KOPT-K1 (cell line): Measurements from ENCODE around the gene HSDL2.

Experiments
- H3K27ac ChIP-seq: fragments of 200-600 bp; sonication (generic); 2 replicates; pipeline ENCODE4 v1.5.1; 2016; ENCODE audit warnings: antibody characterized with exemption, mild to moderate bottlenecking, low read depth, low read length; ENCODE audit not compliant: poor library complexity, severe bottlenecking
- H3K36me3 ChIP-seq: fragments of 200-600 bp; sonication (generic); 2 replicates; pipeline ENCODE4 v1.5.1; 2017; ENCODE audit warnings: antibody characterized with exemption, mild to moderate bottlenecking, low read length, moderate library complexity; ENCODE audit not compliant: insufficient read depth
- H3K9me3 ChIP-seq: fragments of 200-600 bp; sonication (generic); 2 replicates; pipeline ENCODE4 v1.5.1; 2017; ENCODE audit warnings: antibody characterized with exemption, low read length, mild to moderate bottlenecking; ENCODE audit not compliant: insufficient read depth, poor library complexity, severe bottlenecking

Gene HSDL2

GRCh38 chr9:112380102-112380824, at the start of gene HSDL2:
Gene HSDL2 (plus strand): TSS chr9:112380108. CDS start chr9:112380164, 56 bp downstream.
- Histone ChIP-seq H3K36me3 (no peaks in the 10 kb centered on the region), H3K9me3 (no peaks in the 10 kb centered on the region), H3K27ac (peak within 1 kb of the TSS; percentile 82)

GRCh38 chr9:112331674-112331952, 48.3 kb upstream of the HSDL2 start:
- no peaks in the 10 kb centered on the region for H3K9me3 ChIP-seq
- H3K36me3 ChIP-seq, result no peaks in the 10 kb centered on the region
- H3K27ac ChIP-seq, result peak overlapping the region; percentile 91

DNA sequence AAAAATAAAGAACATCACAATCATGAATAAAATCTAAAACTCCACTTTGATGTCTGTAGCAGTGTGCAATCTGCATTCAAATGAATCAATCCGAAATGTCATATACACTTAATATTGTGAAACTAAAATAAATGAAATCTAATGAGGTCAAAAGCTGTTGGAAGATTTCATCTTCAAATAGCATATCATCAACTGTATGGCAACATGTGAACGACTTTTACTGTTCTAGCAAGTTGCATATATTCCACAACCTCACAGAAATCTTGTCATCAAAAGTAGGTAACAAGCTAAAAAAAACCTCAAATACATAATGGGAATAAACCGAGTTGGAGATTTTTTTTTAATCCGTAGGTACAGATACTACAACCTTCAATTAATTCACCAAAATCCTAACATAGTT, 47.7 kb upstream of the HSDL2 start:
- peak overlapping the region; percentile 91 for H3K27ac ChIP-seq
- H3K36me3 ChIP-seq, result no peaks in the 10 kb centered on the region
- no peaks in the 10 kb centered on the region for H3K9me3 ChIP-seq

DNA sequence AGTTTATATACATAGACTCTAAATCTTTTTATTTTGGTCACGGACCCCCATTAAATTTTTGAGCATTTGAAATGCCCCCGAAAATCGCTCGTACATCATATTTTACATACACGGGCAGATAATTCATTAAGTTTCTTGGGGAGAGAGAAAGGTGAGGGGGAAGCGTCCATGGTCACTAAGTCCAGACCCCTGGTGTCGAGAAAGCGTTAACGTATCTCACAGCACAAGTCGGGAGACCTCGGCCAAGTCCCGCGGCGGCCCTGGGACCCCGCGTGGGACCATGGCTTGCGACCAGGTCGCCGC, 47.3 kb upstream of the HSDL2 start:
- Histone ChIP-seq H3K36me3 (no peaks in the 10 kb centered on the region), H3K27ac (peak overlapping the region; percentile 91), H3K9me3 (no peaks in the 10 kb centered on the region)

DNA sequence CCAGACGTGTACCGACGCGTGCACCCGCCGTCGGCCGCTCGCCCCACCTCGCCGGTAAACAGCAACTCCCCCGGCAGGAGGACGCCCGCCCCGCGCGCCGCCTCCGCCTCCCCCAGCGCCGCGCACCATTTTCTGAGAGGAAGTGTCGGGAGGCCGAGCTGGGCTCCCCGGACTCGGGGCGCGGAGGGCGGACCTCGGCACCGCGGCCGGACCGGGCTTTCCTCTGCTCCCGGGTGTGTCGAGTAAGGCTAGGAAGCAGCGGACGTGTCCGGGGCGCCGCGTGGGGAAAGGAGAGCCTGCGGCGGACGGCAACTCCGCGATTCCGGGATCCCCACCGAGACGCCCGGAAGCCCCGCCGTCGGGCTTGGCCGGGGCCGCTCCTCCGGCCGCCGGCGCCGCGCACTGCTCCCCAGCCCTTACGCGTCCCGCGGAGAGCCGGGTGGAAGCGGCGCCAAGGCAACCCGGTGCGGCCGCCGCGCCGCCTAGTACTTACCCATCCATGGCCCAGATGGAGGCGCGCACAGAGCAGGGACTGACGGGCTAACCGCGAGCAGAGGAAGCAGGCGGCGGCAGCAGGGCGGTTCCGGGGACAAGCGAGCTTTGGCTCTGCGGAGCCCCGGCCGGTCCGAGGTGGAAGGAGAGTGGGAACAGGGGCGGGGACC, 46.8 kb upstream of the HSDL2 start, which contains the start of gene PTBP3:
PTBP3 (minus strand) TSS at position 643 of the 662 bp plus-strand sequence. CDS start 35,754 bp downstream, outside the sequence.
- Histone ChIP-seq H3K36me3 (no peaks in the 10 kb centered on the region), H3K9me3 (no peaks in the 10 kb centered on the region), H3K27ac (peak within 1 kb of the TSS; percentile 91)

GRCh38 chr9:112333639-112334431, 46.1 kb upstream of the HSDL2 start:
- no peaks in the 10 kb centered on the region for H3K9me3 ChIP-seq
- peak overlapping the region; percentile 91 for H3K27ac ChIP-seq
- no peaks in the 10 kb centered on the region for H3K36me3 ChIP-seq

DNA sequence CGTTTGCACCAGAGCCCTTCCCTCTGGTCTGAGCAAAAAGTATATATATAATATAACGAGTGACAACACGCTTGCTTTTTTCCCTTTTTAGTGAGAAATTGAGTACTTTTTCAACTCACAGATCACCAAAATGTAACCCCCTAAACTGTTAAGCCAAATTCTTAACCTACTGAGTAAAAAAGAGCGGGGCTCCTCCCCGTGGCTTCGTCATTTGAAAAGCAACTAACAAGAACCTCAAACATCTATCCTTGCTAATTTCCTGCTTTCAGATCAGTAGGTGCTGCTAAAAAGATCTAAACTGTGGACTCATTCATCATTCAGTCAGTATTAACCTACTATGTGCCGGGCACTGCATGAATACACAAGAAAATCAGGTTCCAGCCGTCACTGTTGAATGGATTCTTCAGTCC, 45.5 kb upstream of the HSDL2 start:
- Histone ChIP-seq H3K36me3 (no peaks in the 10 kb centered on the region), H3K27ac (peak overlapping the region; percentile 91), H3K9me3 (no peaks in the 10 kb centered on the region)

- Histone ChIP-seq H3K36me3 (no peaks in the 10 kb centered on the region), H3K27ac (no peak overlapping the region), H3K9me3 (no peaks in the 10 kb centered on the region)
These were observed 42.4 kb upstream of the HSDL2 start for GRCh38 chr9:112337547-112337946.

DNA sequence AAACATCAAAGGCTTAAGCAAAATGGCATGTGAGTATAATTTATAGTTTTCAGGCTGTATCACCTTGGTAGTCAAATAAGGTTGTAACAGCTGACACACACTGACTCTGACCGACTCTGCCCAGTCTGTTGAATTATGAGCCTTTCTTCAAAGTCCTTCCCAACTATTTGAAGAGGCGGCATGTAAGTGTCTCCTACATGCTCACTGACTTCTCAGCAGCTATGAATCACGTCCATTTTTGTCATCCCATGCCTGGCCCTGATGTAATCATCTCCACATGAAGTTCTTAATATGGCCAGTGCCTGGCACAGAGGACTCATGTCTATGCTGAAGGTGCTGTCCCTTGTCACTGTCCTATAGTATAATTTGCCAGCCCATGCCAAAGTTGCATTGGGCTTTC, 41.3 kb upstream of the HSDL2 start:
- Histone ChIP-seq H3K9me3 (no peaks in the 10 kb centered on the region), H3K27ac (no peak overlapping the region), H3K36me3 (no peaks in the 10 kb centered on the region)

DNA sequence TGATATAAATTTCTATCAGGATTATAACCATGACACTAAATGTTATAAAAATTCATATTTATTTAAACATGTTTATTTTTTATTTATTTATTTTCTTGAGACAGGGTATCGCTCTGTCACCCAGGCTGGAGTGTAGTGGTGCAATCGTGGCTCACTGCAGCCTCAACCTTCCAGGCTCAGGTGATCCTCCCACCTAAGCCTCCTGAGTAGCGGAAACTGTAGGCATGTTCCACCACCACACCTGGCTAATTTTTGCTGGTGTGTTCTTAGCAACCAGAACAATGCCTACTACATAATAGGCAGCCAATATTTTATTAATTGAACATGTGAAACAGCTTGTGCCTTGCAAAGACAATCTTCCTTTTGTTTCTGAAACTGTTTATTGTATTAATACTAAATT, 40.0 kb upstream of the HSDL2 start:
- no peaks in the 10 kb centered on the region for H3K9me3 ChIP-seq

GRCh38 chr9:112341730-112342129, 38.2 kb upstream of the HSDL2 start:
- Histone ChIP-seq H3K27ac (no peak overlapping the region), H3K9me3 (no peaks in the 10 kb centered on the region), H3K36me3 (no peaks in the 10 kb centered on the region)

More for the DNA sequence above, 40.0 kb upstream of the HSDL2 start:
- Histone ChIP-seq H3K36me3 (no peaks in the 10 kb centered on the region), H3K27ac (no peak overlapping the region)

DNA sequence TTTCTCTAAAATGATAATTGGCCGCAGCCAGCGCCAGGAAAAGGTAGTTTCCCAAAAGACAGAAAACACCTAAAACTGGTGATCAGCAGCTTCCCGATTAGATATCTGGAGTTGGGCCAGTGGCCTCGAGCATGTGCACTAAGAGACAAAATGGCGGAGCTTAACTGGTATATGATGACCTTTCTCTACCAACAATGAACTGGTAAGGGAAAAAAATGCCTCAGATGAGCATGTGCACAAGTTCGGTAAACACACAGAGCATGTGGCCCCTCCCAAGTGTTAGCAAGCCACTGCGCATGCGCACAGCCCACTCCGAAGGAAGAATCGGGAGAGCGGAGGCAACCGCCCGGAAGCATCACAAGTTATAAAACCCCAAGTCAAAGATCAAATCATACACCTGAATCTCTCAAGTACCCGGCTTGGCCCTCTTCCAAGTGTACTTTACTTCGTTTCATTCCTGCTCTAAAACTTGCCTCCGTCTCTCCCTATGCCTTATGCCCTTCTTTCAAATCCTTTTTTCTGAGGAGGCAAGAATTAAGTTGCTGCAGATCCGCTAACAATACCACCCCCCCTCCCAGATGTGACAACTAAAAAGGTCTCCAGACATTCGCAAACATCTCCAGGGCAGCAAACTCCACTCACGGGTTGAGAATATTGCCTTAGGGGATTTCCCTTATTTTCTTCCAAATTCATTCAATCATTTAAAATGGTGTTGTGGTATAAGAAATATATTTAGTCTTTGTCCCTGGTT, 31.5 kb upstream of the HSDL2 start:
- Histone ChIP-seq H3K36me3 (no peaks in the 10 kb centered on the region), H3K27ac (peak overlapping the region; percentile 30)

GRCh38 chr9:112349008-112349333, 30.9 kb upstream of the HSDL2 start:
- Histone ChIP-seq H3K9me3 (no peaks in the 10 kb centered on the region), H3K36me3 (no peaks in the 10 kb centered on the region), H3K27ac (peak overlapping the region; percentile 30)

More for the DNA sequence above, 31.5 kb upstream of the HSDL2 start:
- H3K9me3 ChIP-seq, result no peaks in the 10 kb centered on the region

- H3K36me3 ChIP-seq, result no peaks in the 10 kb centered on the region
- H3K9me3 ChIP-seq, result no peaks in the 10 kb centered on the region
- H3K27ac ChIP-seq, result no peak overlapping the region
These were observed 28.7 kb upstream of the HSDL2 start for GRCh38 chr9:112351184-112351583.

- no peaks in the 10 kb centered on the region for H3K36me3 ChIP-seq
- no peak overlapping the region for H3K27ac ChIP-seq
- H3K9me3 ChIP-seq, result no peaks in the 10 kb centered on the region
These were observed 27.7 kb upstream of the HSDL2 start for GRCh38 chr9:112352209-112352608.
